Activated CD8-positive, alpha-beta memory T cell treated with anti-CD3 and anti-CD28 coated beads for 48 hours (primary cell): ENCODE results near the gene COL13A1.

Experiments
- DNase-seq, 3 experiments: peaks; one replicate each; pipeline ENCODE4 v3.0.0-alpha.2; 2020; ENCODE audit warnings: low read depth in 2 of 3, low spot score in 2 of 3

Gene COL13A1

DNA sequence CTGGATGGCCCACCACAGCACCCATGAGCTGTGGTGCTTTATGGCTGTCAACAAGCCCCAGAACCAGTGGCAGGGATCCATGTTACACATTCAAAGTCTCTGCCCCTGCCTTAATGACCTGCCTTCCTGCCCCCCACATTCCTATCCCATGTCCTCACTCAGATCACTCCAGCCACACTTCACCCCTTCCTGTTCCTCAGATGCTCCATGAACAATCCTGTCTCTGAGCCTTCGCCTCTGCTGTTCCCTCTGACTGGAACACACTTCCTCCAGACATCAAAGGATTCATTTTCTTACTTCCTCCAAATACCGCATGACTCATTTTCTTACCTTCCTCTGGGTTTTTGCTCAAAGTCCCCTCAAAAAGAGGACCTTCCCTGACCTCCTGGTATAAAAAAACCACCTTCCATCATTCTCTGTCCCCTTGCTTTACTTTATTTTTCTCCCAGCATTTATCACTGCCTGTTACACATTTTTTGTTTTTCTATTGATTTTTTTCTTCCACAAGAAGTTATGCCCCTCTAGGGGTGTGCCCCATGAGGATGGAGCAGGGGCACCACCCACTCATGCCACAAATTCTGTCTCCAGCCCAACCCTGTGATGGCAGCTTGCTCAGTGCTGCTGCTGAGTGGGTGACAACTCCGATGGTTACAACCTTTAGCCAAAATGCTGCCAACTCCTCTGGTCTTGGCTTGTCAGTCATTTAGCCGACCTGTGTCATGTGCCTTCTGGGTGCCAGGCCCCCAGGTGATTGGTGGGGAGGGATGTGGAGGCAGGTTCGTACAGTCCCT is 18.2 kb downstream of the COL13A1 start:
- no peak for DNase-seq

DNA sequence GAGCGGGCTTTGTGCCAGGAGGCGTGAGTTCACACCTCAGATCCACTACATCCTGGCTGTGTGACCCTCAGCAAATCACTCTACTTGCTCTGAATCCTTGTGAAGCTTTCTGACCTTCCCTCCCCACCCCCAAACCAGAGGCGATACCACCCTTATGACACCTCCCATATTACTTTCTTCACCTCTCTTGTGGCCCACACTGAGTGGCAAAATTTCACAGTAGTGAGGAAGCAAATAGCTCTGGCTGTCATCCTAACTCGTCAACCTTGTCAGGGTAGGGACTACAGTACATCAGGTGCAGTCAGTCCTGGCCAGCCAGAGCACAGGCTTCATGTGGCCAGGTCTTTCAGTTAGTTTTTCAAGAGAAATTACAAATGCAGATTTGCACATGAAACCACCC is 19.1 kb downstream of the COL13A1 start:
- no peak for DNase-seq

DNA sequence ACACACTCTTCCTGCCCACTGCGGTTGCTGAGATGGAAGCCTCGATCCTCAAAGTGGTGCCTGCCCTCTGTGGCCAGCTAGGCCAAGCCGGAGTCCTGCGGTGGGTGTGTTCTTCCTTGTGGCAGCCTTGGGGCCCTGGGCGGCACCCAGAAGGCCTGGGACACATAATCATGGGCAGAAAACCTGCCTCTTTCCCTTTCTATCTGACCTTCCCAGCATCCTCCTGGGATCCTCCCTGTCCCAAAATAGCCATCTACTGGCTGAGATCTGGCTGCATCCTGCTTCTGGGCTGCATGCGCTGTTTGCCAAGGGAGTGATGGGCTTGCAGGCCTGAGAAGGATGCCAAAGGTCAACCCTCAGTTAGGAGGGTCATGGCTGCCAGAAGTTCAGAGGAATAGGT is 23.9 kb downstream of the COL13A1 start:
- DNase-seq: no peak

DNA sequence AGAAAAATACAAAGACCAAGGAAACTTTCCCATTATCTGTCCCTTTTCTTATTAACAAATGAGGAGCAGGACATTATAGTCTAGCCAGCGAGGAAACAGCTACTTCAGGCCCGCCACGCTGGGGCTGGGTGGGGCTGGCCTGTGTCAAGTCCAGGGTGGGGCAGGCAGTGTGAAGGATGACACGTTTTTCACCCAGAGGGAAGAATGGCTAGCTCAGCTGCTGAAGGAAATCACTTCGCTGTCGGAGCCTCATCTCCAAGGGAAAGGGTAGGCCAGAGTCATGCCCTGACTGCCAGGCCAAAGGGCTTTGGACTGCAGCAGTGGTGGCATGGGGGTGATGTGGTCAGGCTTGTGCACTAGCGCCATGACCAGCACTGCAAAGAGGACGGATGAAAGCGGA is 24.4 kb downstream of the COL13A1 start:
- no peak for DNase-seq

DNA sequence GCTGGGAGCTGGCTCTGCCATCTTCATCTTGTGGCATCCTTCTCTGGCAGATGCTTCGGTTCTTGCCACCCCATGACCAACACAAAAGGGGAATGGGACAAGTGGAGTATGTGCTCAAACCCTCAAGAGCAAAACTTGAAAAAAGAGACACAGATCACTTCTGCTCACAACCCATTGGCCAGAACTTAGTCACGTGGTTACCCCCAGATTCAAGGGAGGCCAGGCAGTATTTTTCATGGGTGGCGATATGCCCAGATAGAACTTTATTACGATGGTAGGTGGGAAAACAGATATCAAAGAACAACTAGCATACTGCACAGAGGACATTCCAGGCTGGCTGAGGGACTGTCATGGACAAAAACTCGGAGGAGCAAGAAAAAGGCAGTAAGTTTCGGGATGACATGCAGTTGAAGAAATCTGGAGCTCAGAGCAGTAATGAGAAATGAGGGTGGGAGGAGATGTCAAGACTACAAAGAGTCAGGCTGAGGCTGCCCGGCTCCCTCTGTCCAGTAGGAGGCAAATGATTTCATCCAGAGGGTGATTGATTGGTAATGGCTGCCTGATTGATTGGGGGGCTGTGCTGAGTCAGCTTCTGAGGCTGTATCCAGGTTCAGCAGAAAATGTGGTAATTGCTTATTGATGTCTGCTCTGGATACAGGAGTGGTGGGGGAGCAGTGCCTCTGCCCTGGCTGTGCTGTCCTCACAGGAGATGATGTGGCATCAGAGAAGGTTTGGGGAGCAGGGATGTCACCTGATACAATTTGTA is 25.3 kb downstream of the COL13A1 start:
- DNase-seq: no peak

DNA sequence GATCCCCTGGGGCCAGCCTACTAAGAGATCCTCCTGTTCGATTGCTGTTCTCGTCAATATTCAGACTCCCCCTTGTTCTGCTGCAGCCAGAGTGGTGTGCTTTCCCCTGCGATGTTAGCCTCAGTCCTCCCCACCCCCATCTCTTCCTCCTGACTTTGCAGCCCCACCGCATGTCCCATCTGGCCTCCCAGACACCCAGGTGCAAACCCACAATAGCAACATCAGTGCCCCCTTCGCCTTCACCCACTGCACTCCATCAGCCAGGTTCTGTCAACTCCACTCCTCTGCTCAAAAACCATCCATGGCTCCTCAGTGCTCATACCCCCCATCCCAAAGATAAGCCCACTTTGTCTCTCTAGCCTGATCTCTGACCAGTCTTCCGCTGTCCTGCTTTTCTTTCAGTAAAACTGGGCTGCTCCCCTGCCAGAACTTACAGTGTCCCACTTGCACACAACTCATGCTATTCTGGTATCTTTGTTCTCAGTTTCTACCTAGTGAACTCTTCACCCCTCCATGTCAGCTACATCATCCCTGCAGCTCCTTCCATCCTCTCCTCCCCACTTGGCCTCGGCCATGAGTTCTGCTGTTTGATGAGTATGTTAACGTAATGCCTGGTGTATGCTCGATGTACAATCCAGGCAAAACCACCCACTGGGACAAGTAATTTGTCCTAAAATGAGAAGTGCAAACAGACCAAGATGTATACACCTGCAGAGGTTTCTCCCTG is 26.6 kb downstream of the COL13A1 start:
- DNase-seq: no peak

DNA sequence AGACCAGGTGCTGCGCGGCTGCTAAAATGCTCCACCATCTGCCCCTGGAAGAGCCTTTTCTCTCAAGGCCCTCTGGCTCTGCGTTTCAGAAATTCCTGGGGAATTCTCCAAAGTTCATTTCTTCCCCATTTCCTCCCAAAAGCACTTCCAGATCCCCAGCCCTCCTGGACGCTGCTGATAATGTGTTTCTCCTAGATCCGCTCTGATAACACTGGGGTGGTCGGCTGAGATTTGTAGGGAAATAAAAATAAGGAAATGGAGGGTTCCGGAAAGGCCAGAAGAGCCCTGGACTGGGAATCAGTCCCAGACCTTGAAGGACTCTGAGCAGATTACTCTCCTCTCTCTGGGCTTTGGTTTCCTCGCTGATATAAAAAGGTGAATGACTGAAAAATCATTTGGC is 28.1 kb downstream of the COL13A1 start:
- DNase-seq: no peak

DNA sequence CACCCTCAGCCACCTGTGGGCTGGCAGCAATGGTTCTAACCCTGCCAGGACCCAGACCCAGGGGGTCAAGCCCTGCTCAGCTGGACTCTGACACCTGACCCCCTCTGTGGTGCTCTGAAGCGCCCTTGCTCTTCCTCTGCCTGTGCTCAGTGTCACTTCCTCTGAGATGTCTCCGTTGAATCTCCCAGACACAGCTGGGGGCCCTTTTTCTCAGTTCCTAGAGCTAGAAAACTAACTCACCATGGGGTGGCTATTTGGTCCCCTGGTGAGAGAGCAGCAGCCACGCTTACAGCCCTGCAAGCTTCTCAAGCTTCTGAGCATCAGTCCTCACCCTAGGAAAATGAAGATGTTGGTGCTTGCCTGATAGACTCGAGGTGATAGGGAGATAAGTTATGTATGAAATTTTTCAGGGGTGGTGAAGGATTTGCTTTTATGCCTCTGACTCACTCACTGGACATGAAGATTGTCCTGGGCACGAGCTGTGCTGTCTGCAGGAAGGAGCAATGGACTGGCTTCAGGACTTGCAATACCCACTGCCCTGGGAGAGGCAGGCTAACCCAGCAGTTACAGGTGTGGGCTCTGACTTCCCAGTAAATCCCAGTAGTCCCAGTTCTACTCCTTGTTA is 29.6 kb downstream of the COL13A1 start:
- no peak for DNase-seq

DNA sequence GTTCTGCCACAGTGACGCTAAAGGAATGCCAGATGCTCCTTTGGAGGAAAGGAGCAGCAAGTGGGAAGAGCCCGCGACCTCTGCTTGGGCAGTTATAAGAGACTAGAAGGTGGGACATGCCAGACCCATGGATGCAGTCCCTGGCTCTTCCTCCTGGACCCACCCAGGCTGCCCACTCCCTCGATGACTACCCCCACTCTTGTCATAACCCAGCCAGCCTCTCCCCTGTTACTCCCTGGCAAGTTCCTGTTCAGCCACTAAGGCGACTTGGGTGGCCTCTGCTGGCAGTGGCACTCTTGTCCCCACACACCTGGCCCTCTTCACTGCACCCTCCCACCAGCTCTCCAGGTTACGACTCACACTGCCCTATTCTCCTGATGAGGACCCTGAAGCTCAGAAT is 33.5 kb downstream of the COL13A1 start:
- DNase-seq: no peak

DNA sequence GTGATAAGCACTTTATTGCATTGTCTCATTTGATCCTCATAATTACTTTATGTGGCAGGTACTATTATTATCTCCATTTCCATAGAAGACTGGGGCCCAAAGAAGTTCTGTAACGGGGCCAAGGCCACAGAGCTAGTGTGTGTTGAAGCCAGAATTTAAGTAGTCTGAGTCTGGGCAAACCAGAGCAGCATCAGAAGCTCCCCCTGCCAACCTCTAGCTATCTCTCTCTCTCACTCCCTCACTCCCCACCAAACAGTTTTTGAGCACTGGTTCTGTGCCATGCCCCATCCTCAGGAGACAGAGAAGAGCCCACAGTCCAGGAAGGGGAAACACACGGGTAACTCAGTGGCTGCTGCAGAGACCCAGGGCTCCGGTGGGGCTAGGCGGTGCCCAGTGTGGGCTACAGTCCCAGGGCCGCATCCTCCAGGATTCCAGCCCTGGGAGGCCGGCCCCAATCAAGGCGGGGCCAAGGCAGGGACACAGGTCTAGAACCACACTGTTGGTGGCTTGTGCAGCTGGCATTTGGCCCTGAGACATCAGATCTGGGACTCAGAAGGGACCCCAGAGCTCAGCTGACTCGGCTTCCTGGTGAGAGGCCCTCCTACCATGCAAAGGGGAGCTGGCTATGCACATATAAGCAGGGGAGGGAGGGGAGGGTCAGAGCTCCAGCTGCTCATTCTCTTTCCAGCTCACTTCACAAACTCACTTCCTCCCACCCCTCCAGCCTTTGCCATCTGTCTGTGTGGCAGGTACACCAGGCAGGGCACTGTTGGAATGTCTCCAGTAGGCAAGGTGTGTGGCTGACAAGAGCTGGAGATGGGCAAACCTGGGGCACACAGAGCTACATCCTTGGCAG is 34.4 kb downstream of the COL13A1 start:
- no peak for DNase-seq

DNA sequence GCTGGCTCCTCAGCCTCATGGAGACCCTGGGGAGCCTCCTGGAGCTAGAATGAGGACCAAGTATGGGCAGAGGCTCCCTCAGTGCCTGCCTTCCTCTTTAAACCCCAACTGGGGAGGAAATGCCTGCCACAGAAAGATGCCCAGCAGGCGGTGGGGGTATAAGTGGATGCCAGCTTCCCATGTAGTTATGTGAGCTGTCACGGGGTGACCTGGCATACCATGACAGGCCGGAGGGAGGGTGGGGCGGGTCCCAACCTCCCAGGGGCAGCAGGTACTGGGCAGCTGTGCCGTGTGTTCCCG is 35.0 kb downstream of the COL13A1 start:
- no peak for DNase-seq

DNA sequence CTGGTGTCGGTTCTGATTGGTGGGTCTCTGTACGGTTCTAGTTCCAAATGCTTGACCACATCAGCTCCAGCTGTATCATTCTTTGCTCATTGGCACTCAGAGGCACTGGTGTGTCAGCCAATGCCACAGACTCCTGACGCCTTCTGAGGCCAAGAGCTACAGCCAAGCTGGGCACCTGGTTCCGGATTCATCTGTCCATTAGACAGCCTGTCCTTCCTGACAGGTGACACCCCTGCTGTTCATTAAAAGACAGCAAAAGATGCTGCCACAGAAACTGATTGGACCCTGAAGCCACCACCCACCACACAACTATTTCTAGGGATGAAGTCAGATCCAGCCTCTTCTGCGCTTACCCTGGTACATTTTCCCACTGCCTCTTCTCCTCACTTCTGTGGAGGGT is 35.6 kb downstream of the COL13A1 start:
- no peak for DNase-seq

DNA sequence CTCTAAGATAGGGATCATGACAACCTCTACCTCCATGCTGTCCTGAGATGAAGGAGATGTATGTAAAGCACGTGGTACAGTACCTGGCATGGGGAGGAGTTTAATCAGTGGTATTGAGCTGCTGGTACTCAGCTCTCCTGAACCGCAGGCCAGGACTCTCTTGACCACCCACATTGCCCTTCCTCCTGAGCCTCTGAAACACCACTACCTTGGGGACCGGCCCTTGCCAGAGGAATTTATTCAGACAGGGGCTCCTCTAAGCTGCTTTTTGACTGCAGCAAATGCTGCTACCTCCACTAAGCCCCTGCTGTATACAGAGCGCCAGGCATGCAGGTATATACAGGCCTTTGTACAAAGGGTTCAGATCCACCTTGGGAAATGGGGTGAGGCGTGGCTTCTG is 36.7 kb downstream of the COL13A1 start:
- DNase-seq: no peak

DNA sequence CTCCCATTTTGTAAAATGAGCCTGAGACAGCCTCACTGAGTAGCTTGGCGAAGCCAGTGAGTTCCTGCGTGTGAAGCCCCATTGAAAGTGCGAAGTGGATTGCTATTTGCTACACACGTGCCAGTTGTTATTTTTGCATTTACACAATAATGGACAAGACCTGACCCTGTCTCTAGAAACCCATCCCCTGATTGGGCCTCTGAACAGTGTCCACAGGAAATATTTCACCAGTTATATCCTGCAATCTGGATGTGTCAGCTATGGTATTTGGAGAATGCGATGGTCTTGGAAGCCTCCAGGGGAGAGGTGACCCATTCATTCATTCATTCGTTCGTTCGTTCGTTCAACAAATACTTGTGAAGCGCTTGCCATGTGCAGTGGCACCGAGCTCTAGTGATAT is 37.1 kb downstream of the COL13A1 start:
- no peak for DNase-seq

DNA sequence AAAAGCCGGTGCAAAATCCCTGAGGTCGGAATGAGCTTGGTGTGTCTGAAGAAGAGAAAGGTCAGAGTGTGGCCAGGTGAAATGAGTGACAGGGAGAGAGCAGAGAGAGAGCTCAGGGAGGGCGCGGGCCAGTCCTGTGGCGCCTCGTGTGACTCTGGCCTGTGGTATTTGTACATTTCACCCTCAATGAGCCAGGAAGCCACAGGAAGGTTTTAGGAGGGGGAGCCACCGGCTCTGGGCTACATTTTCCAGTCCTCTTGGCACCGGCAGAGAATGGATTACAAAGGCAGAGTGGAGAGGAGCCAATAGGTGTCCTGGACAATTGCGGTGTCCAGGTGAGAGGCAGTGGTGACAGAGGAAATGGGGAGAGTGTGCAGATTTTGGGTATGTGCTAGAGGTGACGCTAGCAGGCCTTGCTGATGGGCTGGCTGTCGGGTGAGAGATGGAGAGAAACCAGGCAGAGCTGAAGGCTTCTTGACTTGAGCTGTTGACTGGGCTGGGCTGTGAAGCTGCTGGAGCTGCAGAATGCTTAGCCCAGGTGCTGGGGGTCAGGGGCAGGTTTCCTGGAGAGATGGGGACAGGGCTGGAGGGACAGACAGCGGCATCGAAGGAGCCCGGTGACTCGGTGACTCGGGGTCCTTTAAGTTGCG is 38.1 kb downstream of the COL13A1 start:
- no peak for DNase-seq

DNA sequence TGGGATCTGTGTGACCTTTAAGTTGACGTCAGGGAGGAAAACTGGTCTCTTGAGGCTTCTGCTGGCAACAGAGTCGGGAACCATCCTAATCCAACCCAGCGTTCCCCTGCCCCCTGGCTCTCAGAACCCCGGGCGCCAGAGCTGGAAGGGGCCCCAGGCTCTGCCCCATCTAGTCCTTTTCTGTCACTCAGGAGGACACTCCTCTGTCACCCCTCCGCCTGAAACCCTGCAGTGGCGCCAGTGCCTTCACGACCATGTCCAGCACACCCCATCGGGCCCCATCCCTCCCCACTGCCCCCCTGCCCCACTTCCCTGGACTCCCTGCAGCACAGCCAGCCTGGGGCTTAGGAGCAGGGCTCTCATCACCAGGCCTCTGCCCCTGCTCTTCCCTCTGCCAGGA is 39.1 kb downstream of the COL13A1 start:
- DNase-seq: no peak

DNA sequence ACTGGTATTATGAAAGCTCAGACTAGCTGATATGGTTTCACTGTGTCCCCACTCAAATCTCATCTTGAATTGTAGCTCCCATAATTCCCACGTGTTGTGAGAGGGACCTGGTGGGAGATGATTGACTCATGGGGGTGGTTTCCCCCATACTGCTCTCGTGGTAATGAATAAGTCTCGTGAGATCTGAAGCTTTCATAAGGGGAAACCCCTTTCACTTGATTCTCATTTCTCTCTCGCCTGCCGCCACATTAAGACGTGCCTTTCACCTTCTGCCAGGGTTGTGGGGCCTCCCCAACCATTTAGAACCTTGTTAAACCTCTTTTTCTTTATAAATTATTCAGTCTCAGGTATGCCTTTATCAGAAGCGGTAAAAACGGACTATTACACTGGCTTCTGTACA is 40.3 kb downstream of the COL13A1 start:
- no peak for DNase-seq

DNA sequence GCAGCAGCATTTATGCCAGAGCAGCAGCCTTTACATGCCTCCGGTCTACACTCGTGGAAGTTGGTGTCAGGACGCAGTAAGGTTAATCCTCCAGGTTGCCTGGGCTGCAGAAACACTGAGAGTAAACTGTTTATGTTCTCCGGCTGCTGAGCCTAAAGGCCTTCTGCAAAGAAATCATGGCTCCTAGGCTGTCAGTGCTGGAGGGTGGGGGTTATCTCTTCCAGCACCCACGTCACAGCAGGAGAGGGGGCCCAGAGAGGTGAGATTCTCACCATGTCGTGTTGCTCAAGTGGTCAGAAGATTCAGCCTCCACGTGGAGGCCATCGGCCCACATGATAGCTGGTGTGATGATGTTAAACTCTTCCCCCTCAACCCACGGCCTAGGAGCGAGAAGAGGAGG is 41.2 kb downstream of the COL13A1 start:
- no peak for DNase-seq

DNA sequence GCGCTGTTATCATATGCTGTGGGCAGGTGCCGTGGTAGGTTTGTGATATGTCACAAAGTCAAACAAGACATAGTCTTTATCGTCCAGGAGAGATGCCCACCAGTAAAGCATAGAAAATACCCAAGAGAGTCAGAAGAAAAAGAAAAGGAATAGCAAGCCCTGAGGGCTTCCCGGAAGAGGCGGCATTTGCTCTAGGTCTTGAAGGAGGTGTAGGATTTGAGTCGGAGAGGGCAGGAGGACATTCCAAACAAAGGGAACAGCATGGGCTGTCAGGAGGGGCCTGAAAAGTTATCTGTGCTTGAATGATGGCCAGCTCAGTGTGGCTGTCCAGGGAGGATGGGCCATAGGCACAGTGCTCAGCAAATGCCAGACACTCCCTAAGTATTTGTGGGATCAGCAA is 42.2 kb downstream of the COL13A1 start:
- no peak for DNase-seq

DNA sequence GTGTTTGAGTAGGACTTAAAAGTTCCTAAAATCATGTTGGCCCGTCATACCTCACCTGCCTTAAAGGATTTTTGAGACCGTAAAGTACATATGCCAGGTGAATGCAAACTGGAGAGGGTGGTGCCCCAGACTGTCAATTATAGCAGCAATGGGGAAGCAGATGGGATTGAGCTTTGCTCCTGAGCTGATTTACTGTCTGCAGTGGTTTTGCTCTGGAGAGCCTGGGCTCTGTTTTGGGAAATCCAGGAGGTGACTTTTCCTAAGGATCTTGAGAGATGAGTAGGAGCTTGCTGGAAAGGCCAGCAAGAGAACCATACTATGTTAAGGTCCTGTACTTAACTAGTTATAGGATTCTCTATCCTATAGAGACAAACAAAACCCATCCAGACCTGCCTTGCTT is 43.0 kb downstream of the COL13A1 start:
- no peak for DNase-seq
